ENCODE results near the gene GALK1. TPM values are rescaled to one million over a fixed set of nuclear protein-coding genes. Genes with fewer than 3 reads are reported as not detected.
"Not testable (repeated sequence)": the region's sequence is repeated elsewhere in the genome, so short reads cannot be mapped to it uniquely, and the experiment has no call there.

Gene GALK1
- total RNA-seq, 2 experiments from 2014 or later = 46.1 to 53.7 TPM

DNA sequence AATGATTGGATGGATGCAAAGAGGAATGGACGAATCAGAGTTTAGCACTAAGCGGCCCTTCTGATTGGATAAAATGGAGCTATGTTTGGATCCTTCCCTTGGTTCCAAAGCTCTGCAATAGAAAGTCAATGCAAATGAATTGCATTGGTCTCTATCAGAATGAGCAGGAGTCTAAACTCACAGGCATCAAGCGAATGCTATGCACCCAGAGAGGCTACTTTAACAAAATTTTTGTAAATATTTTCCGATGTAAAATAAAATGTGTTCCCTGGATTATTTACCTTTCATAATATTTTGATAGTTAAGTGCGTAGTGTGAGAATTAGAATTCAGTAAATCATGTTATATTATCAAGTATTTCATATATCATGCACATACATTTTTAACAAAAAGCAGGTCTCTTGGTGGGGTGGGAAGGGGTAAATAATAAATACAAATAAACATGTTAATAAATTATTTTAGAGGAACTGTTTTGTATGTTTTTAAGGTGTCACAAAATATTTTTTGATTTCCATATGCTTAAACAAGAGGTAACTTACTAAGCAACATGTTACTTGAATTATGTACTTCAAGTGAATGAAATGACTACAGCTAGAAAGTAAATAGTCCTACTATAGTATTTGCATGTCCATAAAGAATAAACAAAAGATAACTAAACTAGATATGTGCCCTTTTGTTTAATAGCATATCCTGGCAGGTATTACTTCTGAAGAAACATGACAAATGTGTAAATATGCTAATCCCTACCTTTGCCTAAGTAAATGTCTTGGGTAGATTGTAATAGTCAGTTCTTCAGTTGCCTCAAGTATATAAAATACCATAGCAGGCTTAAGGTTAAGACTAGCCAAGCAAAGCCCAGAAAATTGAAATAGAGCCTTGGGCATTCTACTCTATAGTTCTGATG, 15.2 kb upstream of the GALK1 start:
- Mint-ChIP-seq H3K4me1 (peaks cover 52% of the 10 kb centered on the region), H3K36me3 (peaks cover 37% of the 10 kb centered on the region), H3K27ac (peak overlapping the region; percentile 99), H3K4me3 (peak overlapping the region; percentile 86), H3K27me3 (peaks cover 2% of the 10 kb centered on the region), H3K9me3 (ENCODE audit: low read depth) (no peaks in the 10 kb centered on the region)
- CTCF ChIA-PET = interaction anchor here (0.8 to 1.5 kb wide), 7 partner anchors 15 to 116 kb away, joined by 3 to 11 read pairs (median 4); partner anchors contain the start of genes GALK1, TRIM65 and WBP2
- DNase-seq (no peak), ATAC-seq (no peak)

- Mint-ChIP-seq H3K9me3 (ENCODE audit: low read depth) (no peaks in the 10 kb centered on the region), H3K4me3 (peak overlapping the region; percentile 86), H3K4me1 (peaks cover 51% of the 10 kb centered on the region), H3K36me3 (peaks cover 37% of the 10 kb centered on the region), H3K27me3 (peaks cover 2% of the 10 kb centered on the region), H3K27ac (peak overlapping the region; percentile 99)
- ATAC-seq (peak; percentile 74), DNase-seq (peak; percentile 98)
- CTCF ChIA-PET = interaction anchor here (0.8 to 6.9 kb wide), 11 partner anchors 14 to 117 kb away, joined by 3 to 57 read pairs (median 4); partner anchors contain the start of genes GALK1, TRIM65, UNC13D and WBP2
Observed at GRCh38 chr17:75779250-75779986, 14.4 kb upstream of the GALK1 start.

DNA sequence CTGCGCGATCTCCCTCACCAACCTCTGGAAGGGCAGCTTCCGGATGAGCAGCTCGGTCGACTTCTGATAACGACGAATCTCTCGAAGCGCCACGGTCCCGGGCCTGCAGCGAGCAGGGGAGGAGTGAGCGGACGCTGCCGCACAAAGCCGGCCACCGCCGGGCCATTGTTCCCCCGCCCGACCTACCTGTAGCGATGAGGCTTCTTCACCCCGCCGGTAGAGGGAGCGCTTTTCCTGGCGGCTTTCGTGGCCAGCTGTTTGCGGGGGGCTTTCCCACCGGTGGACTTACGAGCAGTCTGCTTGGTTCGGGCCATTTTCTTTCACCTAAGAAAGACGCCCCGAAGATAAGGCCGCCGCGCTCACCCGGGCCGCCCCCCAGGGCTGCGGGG, 13.9 kb upstream of the GALK1 start:
- peak; percentile 4 for ATAC-seq
- no peak for DNase-seq
- peaks cover 2% of the 10 kb centered on the region for H3K27me3 Mint-ChIP-seq
- peaks cover 48% of the 10 kb centered on the region for H3K4me1 Mint-ChIP-seq
- CTCF ChIA-PET = interaction anchor here (0.9 to 6.9 kb wide), 6 partner anchors 14 to 82 kb away, joined by 3 to 57 read pairs (median 4); partner anchors contain the start of genes GALK1 and UNC13D
- H3K4me3 Mint-ChIP-seq = peak overlapping the region; percentile 86
- peaks cover 37% of the 10 kb centered on the region for H3K36me3 Mint-ChIP-seq
- no peaks in the 10 kb centered on the region for H3K9me3 Mint-ChIP-seq (ENCODE audit: low read depth)
- H3K27ac Mint-ChIP-seq = peak overlapping the region; percentile 89

DNA sequence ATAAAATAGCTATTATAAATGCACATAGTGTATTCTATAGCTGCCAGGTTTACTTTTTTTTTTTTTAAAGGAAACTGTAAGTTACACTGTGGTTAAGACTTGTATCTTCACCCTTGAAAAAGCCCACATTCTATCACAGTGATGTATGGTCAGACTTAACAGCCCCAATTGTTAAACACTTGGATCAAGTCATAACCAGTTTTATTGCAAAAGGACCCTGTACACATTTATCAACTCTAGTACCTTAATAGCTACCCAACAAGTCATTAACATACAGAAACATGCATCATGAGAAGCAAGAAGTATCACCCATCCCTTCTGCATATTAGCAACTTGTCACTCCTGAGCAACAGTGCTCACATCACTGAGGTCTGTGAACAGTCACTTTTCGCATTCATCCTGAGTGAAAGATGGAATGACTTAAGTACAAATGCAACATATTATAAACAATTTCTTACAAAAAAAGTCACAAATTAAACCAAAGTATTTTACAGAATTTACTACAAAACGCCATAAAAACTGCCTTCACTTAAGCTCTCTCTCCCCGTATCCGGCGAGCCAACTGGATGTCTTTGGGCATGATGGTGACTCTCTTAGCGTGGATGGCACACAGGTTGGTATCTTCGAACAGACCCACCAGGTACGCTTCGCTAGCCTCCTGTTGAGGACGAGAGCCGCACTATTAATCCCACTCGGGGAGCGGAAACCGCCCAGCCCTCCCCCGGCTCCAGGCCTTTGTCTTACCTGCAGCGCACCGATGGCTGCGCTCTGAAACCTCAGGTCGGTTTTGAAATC, 13.3 kb upstream of the GALK1 start:
- CTCF ChIA-PET = interaction anchor here (0.6 to 6.9 kb wide), 13 partner anchors 9 to 125 kb away, joined by 3 to 57 read pairs (median 4); partner anchors contain the start of genes GALK1 and UNC13D
- H3K9me3 Mint-ChIP-seq (ENCODE audit: low read depth); DNase-seq; ATAC-seq; H3K27me3 Mint-ChIP-seq: not testable (repeated sequence)
- Mint-ChIP-seq H3K4me1 (peaks cover 43% of the 10 kb centered on the region), H3K4me3 (peak overlapping the region; percentile 86), H3K27ac (peak overlapping the region; percentile 89), H3K36me3 (peaks cover 37% of the 10 kb centered on the region)

DNA sequence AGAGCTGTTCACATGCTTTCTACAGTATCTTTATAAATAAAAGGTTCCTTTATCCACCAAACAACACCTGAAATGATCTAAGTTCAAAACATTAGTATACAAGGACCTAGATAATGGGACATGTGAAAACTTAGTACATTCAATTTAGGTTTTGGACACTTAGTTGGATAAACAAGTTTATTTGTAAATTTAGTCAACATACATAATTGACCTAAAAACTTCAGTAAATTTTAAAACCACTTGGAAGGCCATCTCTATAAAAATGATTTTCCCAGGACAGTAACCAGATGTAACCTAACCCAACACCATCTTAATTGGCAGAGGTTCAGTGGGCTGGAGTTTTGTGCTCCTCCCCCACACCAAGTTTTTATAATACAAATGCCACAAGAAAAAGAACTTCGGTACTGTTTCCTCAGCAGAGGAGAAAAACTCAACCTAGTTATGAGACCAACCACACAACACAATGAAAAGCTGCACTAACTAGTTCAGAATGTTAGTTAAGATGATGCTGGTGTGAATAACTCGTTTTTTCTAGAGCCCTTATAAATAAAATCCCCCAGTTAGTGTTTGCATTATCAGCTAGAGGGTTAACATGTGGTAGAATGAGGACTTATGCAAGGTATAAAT, 12.4 kb upstream of the GALK1 start:
- CTCF ChIA-PET = interaction anchor here (0.6 to 6.9 kb wide), 13 partner anchors 10 to 126 kb away, joined by 3 to 57 read pairs (median 4); partner anchors contain the start of genes GALK1 and UNC13D
- Mint-ChIP-seq H3K36me3 (peaks cover 36% of the 10 kb centered on the region), H3K27ac (peak overlapping the region; percentile 78), H3K4me1 (peaks cover 38% of the 10 kb centered on the region), H3K27me3 (peaks cover 2% of the 10 kb centered on the region), H3K9me3 (ENCODE audit: low read depth) (no peaks in the 10 kb centered on the region), H3K4me3 (peak overlapping the region; percentile 86)
- DNase-seq (no peak), ATAC-seq (no peak)

- DNase-seq (peak; percentile 50), ATAC-seq (no peak)
- Mint-ChIP-seq H3K4me3 (peak overlapping the region; percentile 86), H3K4me1 (peaks cover 33% of the 10 kb centered on the region), H3K27ac (peak overlapping the region; percentile 78), H3K9me3 (ENCODE audit: low read depth) (no peaks in the 10 kb centered on the region), H3K27me3 (peaks cover 2% of the 10 kb centered on the region), H3K36me3 (peaks cover 36% of the 10 kb centered on the region)
- CTCF ChIA-PET = interaction anchor here (1.0 to 6.9 kb wide), 7 partner anchors 12 to 71 kb away, joined by 3 to 57 read pairs (median 7); partner anchors contain the start of genes GALK1 and UNC13D
Observed at GRCh38 chr17:75776386-75777295, 11.6 kb upstream of the GALK1 start.

GRCh38 chr17:75774991-75775668, 10.1 kb upstream of the GALK1 start:
- ATAC-seq (no peak), DNase-seq (no peak)
- CTCF ChIA-PET = interaction anchor here (3.4 to 6.9 kb wide), 3 partner anchors 10 to 54 kb away, joined by 15 to 57 read pairs (median 25); partner anchors contain the start of gene GALK1
- no peak overlapping the region for H3K4me3 Mint-ChIP-seq
- peaks cover 28% of the 10 kb centered on the region for H3K4me1 Mint-ChIP-seq
- H3K27ac Mint-ChIP-seq = peak overlapping the region; percentile 12
- H3K36me3 Mint-ChIP-seq = peaks cover 36% of the 10 kb centered on the region
- H3K27me3 Mint-ChIP-seq = peaks cover 2% of the 10 kb centered on the region
- H3K9me3 Mint-ChIP-seq (ENCODE audit: low read depth) = no peaks in the 10 kb centered on the region

- H3K27ac Mint-ChIP-seq = no peak overlapping the region
- H3K9me3 Mint-ChIP-seq (ENCODE audit: low read depth) = no peaks in the 10 kb centered on the region
- H3K27me3 Mint-ChIP-seq = peaks cover under 1% of the 10 kb centered on the region
- DNase-seq (peak; percentile 52), ATAC-seq (peak; percentile 2)
- H3K36me3 Mint-ChIP-seq = peaks cover 33% of the 10 kb centered on the region
- no peak overlapping the region for H3K4me3 Mint-ChIP-seq
- CTCF ChIA-PET = interaction anchor here (1.2 to 6.9 kb wide), 4 partner anchors 10 to 87 kb away, joined by 3 to 57 read pairs (median 14); partner anchors contain the start of gene GALK1
- H3K4me1 Mint-ChIP-seq = peaks cover 22% of the 10 kb centered on the region
Observed at GRCh38 chr17:75774471-75774990, 9.5 kb upstream of the GALK1 start.

GRCh38 chr17:75773808-75774470, 8.9 kb upstream of the GALK1 start:
- DNase-seq (no peak), ATAC-seq (peak; percentile 3)
- Mint-ChIP-seq H3K36me3 (peaks cover 32% of the 10 kb centered on the region), H3K9me3 (ENCODE audit: low read depth) (no peaks in the 10 kb centered on the region), H3K4me1 (peaks cover 21% of the 10 kb centered on the region), H3K27me3 (no peaks in the 10 kb centered on the region), H3K27ac (no peak overlapping the region), H3K4me3 (no peak overlapping the region)
- CTCF ChIA-PET = interaction anchor here (1.2 to 6.9 kb wide), 5 partner anchors 9 to 87 kb away, joined by 3 to 57 read pairs (median 8); partner anchors contain the start of gene GALK1

GRCh38 chr17:75773121-75773807, 8.3 kb upstream of the GALK1 start:
- no peak overlapping the region for H3K4me3 Mint-ChIP-seq
- no peak for DNase-seq
- CTCF ChIA-PET = interaction anchor here (1.2 to 6.9 kb wide), 5 partner anchors 8 to 88 kb away, joined by 3 to 57 read pairs (median 3); partner anchors contain the start of gene GALK1
- no peak overlapping the region for H3K27ac Mint-ChIP-seq
- ATAC-seq = peak; percentile 7
- no peaks in the 10 kb centered on the region for H3K27me3 Mint-ChIP-seq
- H3K9me3 Mint-ChIP-seq (ENCODE audit: low read depth) = no peaks in the 10 kb centered on the region
- peaks cover 18% of the 10 kb centered on the region for H3K4me1 Mint-ChIP-seq
- H3K36me3 Mint-ChIP-seq = peaks cover 25% of the 10 kb centered on the region

All from activated CD8-positive, alpha-beta memory T cell treated with anti-CD3 and anti-CD28 coated beads, Interleukin-2, amount 10 ng/mL, durations not matched to agents 7 days and 5 days (primary cell).